GM18498 (cell line): ENCODE data around the gene TMBIM1.

Experiments used
- ATAC-seq: cut with Tn5 transposase; IDR thresholded peaks from one replicate; pipeline ENCODE4 v1.9.1; 2021; ENCODE audit warnings: mild to moderate bottlenecking, moderate library complexity; ENCODE audit not compliant: unreplicated experiment

TMBIM1 gene

GRCh38 chr2:218292048-218293014, at the start of gene TMBIM1:
TMBIM1 (minus strand) TSS chr2:218292503; CDS start chr2:218282141, 10,362 bp downstream.
- ATAC-seq = peak; percentile 82

GRCh38 chr2:218341381-218341780, 49.1 kb upstream of the TMBIM1 start:
- no peak for ATAC-seq

DNA sequence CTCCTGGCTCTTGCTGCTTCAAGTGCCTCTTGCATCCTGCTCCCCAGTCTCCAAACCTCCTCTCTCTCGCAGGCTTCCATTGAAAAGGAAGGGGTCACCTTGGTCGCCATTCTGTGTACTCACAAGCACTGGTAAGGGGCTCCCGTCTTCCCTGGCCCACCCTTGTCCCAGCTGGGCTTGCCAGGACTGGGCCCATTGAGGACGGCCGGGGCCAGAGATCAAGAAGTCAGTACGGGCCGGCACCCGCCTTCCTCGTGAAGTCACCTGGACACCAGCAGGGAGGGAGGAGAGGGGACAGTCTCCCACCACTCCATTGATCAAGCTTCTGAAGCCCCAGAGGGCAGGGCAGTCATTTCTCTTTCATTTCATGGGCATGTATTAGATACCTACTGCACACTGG, 48.4 kb upstream of the TMBIM1 start:
- ATAC-seq = no peak

- no peak for ATAC-seq
Measured at GRCh38 chr2:218334531-218334930, 42.2 kb upstream of the TMBIM1 start.

GRCh38 chr2:218332920-218333645, 40.8 kb upstream of the TMBIM1 start:
- ATAC-seq = no peak

- ATAC-seq = no peak
Measured at GRCh38 chr2:218332288-218332687, 40.0 kb upstream of the TMBIM1 start.

- no peak for ATAC-seq
Measured at GRCh38 chr2:218331745-218332144, 39.4 kb upstream of the TMBIM1 start.

DNA sequence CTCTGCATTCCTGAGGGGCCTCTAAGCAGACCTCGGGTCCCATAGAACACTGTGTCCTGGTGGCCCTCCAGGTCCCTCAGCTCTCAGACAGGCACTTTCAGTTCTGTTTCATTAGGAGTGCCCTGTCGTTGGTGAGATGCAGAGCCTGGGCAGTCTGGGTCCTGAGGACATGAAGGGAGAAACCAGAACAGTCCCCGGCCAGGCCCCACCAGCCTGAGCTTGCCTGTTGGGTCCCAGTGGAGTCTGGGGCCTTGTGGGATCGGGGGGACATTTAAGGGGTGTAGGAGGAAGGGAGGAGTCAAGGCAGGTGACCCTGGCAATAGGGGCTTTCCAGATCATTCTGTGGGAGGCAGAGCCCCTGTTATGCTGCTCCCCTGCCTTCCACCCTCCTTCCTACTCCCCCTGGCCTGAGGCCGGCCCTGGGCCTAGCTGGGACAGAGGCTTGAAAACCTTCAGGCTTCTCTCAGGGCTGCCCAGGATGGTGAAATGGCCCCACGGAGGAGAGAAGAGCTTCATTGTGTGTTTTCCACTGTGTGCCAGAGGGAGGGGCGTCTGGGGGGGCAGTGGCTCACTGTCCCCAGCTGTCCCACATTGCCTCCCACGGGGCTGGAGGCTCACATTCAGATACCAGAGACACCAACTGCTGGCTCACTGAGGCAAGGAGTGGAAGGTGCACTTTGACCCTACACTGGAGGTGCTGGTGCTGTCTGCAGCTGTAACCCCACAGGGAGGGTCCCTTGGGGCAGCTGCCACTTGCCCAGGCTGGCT, 37.7 kb upstream of the TMBIM1 start:
- peak; percentile 46 for ATAC-seq

DNA sequence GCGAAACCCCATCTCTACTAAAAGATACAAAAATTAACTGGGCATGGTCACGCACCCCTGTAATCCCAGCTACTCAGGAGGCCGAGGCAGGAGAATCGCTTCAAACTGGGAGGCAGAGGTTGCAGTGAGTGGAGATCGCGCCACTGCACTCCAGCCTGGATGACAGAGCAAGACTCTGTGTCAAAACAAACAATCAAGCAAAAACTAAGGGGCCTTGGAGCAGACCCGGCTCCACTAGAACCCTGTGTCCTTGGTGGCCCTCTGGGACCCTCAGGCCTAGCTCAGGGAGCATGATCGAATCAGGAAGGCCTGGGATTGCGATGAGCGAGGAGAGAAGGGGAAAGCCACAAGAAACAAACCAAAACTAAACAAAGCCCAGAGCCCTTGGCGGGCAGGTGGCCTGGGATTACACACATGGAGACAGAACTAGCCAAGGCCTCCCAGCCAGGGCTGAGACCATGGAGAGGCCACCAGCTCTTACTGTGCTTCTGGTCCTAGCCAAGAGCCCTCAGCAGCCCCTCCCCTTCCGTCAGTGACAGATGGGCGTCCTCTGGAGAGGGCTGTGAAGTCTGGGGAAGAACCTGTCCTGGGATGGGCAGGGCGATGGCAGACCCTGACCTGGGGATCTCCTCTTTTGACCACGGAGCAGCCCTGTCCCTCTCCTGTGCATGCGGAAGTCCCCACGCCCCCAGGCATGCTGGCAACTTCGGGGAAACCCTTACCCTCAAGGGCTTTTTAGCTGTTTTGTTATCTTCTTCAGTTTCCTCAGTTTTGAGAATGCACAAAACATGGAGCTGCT, 36.9 kb upstream of the TMBIM1 start:
- ATAC-seq = peak; percentile 47

DNA sequence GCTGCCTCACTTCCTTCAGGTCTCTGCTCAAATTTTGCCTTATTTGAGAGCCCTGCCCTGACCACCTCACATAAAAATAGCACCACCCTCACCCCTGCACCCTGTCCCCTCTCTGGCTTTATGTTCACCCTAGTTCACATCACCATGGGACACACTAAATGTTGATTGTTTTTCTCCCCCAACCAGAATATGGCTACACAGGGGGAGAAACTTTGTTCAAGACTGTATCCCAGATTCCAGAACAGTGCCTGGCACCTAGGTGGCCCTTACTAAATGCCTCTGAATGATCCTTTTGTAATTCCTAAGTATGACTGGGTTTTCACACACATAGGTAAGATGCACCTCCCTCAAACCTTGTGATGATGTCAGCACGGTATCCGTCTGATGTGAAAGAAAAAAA, 36.0 kb upstream of the TMBIM1 start:
- no peak for ATAC-seq

DNA sequence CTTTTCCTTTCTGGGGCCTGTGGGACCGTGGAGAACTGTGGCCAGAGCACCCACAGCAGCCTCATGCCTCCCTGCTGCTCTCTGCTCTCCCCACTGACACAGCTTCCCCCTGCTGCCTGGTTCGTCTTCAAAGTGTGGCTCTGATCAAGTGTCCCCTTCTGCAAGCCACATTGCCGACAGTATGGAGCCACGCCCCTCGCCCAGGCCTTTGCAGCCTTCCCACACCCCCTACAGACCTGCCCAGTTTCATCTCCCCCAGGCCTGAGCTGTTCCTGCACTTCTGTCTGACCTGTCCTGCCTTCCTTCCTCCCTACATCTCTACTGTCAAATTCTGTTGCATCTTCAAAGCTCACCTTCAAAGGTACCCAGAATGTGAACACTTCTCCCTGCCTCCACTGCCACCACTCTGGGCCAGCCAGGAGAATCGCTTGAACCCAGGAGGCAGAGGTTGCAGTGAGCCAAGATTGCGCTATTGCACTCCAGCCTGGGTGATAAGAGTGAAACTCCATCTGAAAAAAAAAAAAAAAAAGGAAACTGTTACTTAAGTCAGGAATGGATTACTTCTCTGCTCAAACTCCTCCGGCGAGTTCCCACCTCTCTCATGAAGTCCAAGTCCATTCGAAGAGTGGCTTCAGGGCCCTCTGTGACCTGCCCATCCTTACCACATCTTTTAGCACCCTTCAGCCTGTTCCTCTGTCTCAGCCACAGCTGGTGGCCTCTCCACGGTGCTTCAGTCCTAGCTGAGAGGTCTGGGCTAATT, 35.3 kb upstream of the TMBIM1 start:
- no peak for ATAC-seq

DNA sequence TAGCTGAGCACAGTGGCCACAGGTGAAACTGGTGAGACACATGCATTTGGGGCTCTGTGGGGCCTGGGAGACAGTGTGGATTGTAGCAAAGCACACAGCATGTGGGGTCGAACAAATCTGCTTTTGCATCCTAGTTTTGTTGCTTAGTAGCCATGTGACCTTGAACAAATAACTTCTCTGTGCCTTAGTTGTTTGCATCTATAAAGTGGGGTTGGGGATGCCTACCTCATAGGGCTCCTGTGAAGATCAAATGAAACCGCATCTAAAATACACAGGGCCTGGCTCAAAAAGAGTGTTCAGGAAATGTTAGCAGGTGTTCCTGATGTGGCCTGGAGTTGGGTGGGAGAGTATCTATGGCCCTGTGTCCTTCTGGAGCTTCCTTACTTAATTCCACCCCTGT, 34.0 kb upstream of the TMBIM1 start:
- ATAC-seq = no peak

DNA sequence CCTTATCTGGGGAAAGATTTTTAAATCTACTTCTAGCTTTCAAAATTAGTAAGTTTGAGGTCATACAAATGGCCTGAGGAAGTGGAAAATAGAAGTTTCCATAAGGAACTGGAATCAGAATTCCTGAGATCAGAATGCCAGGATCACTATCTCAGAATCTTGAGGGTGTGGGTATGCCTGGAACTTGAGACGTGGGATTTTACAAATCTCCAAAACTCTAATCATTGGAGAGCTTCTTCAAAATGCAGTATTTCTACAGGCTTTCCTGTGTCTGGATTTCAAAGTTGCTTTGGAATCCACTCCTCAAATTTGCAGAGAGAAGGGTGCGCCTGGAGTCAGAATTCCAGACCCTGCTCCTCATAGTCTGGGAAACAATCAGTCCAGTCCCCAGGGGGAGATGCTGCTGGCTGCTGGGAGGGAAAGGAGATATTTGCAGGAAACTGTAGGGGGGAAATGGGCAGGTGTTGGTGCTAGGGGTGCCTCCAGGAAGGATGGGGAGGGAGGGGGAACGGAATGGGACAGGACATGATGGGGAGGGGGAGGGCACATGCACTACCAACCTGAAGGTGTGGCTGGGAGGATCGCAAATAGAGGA, 33.4 kb upstream of the TMBIM1 start:
- ATAC-seq = no peak

DNA sequence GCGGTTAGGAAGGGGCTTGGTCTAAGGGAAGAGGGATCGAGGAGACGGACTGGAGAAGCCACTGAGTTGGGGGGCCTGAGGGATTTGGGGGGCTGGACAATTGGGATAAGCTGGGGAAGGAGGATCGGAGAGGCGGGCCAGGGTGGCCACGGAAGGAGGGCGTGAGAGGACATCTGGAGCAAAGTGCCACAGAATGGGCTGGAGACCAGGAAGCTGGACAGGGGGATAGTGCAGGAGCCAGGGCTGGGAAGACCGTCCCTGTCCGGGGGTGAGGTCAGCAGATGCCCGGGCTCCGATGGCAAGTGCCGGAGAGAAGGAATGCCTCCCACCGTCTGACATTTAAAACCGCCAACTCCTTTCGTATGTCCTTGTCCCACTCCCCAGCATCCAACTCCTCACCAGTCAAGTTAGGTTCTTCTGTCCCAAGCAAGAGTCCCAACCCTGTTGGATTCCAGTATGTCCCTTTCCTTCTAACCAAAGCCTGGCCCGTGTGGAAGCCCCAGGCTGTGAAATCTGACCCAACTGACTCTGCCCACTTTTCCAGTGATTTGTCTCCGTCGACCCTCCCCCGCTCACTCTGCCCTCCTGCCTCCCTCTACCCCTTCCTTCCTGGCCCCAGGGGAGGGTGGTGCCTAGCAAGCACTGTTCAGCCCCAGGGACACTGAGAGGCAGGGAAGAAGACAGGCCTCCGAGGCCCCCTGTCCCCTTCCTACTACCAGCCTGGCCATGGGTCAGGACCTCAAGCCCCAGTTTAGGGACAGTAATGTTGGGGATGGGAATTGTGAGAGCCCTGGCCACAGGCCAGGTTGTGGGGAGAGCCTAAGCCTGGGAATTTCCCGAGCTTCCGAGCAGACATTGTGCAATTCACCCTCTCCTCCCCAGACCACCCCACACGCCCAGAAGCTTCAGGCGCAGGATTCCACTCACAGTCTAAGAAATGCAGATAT, 31.5 kb upstream of the TMBIM1 start:
- ATAC-seq = no peak

DNA sequence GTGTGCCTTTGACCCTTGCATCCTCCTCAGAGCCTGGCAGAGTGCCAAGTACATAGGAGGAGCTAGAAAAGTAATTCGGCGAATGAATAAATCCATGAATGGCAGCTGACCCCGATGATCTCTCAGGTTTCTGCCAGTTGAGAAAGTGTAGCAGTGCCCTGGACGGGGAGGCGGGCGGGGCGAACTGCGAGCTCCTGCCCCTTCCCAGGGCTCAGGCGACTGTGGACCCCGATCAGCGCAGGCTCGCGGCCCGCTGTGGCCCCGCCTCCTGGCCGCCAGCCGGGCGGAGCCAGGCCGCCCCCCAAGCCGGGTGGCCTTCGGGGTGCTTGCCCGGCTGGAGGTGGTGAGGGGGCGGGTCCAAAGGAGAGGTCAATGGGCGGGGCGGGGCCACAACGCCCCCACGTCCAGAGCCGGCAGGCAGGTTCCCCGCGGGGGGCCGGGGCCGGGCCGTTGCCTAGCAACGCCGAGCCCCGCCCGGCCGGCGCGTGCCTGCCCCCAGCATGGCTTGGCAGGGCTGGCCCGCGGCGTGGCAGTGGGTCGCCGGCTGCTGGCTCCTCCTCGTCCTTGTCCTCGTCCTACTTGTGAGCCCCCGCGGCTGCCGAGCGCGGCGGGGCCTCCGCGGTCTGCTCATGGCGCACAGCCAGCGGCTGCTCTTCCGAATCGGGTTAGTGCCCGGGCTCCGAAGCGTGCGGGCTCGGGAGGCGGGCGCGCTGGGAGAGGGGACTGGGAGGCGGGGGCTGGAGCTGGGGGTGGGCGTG, 30.6 kb upstream of the TMBIM1 start:
- peak; percentile 83 for ATAC-seq

DNA sequence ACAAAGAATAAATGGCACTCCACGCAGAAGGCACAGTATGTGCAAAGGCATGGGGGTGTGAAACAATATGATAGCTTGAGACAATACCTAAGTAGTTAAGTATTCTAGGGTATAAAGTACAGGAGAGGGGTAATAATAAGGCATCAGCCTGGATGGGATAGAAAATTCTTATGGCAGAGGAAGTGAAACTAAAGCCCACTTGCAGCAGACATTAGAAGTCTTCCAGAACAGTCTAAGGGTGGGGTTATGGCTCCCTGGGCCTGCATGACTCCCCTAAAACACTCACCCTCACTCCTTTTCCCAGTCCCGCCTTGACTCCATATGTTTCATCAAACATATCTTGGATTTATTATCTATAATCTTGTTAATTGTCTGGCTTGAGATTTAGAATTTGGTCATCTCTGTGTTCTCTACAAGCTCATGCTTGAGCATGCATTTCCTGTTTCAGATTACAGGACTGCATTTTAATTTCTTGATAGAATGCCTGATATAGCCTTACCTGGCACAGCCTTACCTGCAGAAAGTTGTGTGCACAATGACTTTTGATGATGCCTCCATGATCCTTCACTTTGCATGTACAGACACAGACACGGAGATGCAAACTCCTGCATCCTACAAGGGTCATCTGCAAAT, 28.5 kb upstream of the TMBIM1 start:
- no peak for ATAC-seq

DNA sequence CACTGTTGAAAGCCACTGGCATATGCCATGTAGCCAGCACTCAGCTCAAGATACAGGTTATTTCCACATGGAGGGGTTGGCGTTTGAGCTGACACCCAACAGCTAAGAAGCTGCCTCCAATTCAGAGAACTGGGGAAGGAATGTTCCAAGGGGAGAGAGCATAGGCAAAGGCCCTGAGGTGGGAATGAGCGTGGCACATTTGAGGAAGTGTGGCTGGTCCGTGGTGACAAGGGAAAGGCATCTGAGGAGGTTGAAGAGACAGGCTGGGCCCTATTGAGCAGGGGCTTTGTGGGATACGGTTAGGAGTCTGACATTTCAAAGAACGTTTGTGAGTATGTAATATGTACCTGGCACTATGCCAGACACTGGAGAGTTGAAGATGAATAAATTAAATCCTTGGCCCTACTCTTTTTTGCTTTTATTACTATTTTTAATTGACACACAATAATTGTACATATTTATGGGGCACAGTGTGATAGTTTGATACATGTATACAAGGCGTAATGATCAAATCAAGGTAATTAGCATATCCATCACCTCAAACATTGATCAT, 27.6 kb upstream of the TMBIM1 start:
- no peak for ATAC-seq
